GM21717 (cell line): ENCODE results near the gene TBX4.

Source experiments
- ATAC-seq: cut with Tn5 transposase; IDR thresholded peaks from one replicate; pipeline ENCODE4 v1.9.1; 2021; ENCODE audit warnings: mild to moderate bottlenecking, moderate library complexity; ENCODE audit not compliant: unreplicated experiment

Gene TBX4

GRCh38 chr17:61452301-61453290, at the start of gene TBX4:
Gene TBX4, plus strand, starts transcription at chr17:61452422. Its CDS starts 4,069 bp downstream, at chr17:61456491.
- no peak for ATAC-seq

- ATAC-seq: no peak
These were observed 49.0 kb upstream of the TBX4 start for GRCh38 chr17:61402978-61403800.

GRCh38 chr17:61403801-61404662, 48.2 kb upstream of the TBX4 start:
- no peak for ATAC-seq

- ATAC-seq: no peak
These were observed 47.6 kb upstream of the TBX4 start for GRCh38 chr17:61404663-61404912.

- ATAC-seq: no peak
These were observed 47.1 kb upstream of the TBX4 start for GRCh38 chr17:61404913-61405685.

GRCh38 chr17:61405686-61406536, 46.3 kb upstream of the TBX4 start:
- ATAC-seq: no peak

GRCh38 chr17:61406537-61406845, 45.7 kb upstream of the TBX4 start:
- no peak for ATAC-seq

GRCh38 chr17:61406971-61407911, 45.0 kb upstream of the TBX4 start:
- ATAC-seq: no peak

GRCh38 chr17:61408151-61409041, 43.8 kb upstream of the TBX4 start:
- no peak for ATAC-seq

- ATAC-seq: no peak
These were observed 42.7 kb upstream of the TBX4 start for GRCh38 chr17:61409301-61410112.

- no peak for ATAC-seq
These were observed 41.8 kb upstream of the TBX4 start for GRCh38 chr17:61410141-61411010.

- ATAC-seq: no peak
These were observed 41.3 kb upstream of the TBX4 start for GRCh38 chr17:61411011-61411260.

GRCh38 chr17:61411261-61412142, 40.7 kb upstream of the TBX4 start:
- ATAC-seq: peak; percentile 4

- ATAC-seq: peak; percentile 58
These were observed 39.9 kb upstream of the TBX4 start for GRCh38 chr17:61412143-61412859.
